ENCODE results near the gene TAPBP.

TAPBP gene

DNA sequence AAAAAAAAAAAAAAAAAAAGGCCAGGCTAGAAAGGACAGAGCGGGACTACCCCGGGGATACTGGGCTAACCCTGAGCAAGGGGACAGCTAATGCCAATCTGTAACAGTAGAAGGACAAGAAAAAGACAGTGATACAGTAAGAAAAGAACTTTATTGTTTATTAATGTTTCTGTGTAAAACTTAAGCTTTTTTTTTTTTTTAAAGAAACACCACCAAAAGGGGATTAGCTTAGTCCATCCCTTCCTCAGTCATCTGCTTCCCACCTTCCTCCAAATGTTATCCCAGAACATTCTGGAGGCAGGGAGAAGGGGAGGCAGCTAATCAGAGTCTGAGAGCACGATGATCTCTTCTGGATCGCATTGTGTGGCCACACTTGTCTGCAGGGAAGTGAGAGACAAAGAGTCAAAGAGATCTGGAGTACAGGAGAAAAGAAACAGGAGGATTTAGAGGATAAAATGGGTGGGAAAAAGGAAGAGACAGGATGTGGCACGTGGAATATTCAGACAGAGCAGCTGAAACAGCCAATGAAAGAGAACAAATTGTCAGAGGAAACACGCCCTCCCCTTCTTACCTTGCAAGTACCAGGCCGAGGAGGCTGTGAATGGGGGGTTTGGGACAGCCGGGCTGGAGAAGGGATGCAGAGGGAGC lies 4.7 kb upstream of the TAPBP start:
- no peak for DNase-seq

DNA sequence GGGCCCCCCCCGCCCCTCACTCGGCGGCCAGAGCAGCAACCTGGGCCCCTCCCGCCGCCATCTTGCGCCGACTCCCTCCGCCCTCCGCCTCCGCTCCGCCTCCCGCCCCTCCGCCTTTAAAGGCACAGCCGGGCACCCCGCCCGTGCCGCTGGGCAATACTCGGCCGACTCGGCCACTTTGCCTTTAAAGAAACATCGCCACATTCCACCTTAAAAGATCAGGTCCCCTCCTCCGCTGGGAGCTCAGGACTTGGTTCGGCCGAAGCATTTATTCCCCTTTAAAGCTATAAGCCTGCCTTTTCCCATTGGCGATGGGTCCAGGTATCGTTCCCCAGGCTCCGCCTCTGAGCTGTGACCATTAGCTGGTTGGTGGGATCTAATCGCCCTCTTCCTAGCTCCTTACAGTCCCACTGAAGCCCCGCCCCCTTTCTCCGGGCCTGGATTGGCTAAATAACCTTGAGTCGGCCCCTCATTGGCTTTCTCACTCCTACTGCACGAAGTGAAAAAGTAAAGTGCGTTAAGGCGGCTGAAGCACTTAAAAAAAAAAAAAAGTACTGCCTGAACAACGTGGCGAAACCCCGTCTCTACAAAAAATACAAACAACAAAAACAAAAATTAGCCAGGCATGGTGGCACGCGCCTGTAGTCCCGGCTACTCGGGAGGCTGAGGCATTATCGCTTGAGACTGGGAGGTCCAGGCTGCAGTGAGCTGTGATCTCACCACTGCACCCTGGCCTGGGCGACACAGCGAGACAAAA lies 4.0 kb upstream of the TAPBP start, which contains the start of gene ZBTB22:
Gene ZBTB22 (minus strand): TSS at position 76 of the 757 bp plus-strand sequence. CDS start 828 bp downstream, outside the sequence.
- DNase-seq = peak; percentile 95

DNA sequence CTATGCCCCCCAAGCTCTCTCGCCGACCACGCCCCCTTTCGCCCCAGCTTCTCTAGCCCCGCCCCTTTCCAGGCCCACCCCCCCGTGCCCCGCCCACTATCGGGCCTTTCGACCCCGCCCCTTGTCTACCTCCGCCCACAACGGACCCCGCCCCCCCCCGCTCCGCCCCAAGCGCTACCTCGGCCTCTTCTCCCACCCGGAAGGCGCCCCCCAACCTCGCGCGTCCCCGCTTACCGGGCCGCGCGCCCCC lies 3.5 kb upstream of the TAPBP start:
- DNase-seq = no peak

DNA sequence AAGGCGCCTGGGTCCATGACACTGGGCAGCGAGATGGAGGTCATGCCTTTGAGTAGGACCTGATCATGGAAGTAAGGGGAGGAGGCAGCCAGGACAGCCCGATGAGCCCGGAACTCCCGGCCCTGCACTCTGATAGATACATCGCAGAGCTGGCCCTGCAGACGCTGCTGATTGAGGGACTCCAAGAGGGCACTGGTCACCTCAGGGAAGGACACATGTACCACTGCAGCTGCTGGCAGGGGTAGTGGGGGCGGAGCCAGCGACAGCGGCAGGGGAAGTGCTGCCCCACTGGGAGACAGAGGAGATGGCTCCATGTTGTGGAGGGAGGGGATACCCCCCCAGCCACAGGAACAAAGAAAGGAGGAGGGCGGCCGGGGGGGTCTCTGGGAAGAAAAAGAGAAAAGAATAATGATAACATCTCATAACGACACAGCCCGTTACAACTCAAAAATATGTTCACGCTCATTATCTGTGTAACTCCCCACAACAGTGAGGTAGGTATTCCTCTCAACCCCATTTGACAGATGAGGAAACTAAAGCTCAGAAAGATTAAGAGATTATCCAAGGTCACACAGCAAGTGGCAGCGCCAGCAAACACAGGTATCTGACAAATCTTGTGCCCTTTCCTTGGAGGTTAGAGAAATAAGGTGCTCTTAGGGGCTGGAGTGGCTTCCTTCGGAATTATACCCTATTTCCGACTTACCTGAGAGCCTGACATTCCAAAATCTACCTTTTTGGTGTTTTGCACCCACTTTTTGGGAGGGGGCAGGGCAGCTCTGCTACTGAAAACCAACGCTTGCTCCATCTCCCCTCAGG lies 2.9 kb upstream of the TAPBP start:
- peak; percentile 31 for DNase-seq

DNA sequence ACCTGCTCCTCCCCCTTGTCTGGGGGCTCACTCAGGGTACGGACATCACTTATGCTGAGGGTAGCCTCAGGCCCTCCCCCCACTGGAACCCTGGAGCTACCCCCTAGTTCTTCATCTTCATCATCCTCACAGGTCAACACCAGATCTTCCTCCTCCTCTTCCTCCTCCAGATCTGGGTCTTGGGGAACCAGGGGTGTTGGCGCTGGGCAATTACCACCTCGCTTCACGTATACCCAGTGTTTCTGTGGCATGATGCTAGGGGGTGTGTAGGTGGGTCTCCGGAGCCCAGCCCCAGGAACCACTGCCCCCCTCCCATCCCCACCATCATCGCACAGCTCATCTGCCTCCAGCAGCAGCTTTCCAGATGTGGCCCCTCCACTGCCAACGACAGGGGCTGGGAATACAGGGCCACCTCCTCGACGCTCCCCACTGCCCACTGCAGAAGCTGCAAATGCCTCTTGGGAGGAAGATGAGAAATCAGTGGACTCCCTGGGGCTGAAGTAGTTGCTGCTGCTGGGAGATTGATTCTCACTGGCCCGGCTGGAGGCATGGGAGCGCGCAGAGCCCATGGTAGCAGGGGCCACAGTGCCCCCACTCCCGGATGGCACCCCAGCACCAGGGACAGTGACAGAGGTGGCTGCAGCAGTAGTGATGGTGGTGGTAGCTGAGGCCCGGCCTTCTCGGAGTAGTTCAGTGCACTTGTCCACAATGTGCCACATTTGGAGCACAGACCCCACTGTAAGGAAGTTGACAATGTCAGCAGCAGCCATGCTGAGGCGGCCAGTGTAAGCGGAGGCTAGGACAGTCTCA lies 2.1 kb upstream of the TAPBP start:
- no peak for DNase-seq

DNA sequence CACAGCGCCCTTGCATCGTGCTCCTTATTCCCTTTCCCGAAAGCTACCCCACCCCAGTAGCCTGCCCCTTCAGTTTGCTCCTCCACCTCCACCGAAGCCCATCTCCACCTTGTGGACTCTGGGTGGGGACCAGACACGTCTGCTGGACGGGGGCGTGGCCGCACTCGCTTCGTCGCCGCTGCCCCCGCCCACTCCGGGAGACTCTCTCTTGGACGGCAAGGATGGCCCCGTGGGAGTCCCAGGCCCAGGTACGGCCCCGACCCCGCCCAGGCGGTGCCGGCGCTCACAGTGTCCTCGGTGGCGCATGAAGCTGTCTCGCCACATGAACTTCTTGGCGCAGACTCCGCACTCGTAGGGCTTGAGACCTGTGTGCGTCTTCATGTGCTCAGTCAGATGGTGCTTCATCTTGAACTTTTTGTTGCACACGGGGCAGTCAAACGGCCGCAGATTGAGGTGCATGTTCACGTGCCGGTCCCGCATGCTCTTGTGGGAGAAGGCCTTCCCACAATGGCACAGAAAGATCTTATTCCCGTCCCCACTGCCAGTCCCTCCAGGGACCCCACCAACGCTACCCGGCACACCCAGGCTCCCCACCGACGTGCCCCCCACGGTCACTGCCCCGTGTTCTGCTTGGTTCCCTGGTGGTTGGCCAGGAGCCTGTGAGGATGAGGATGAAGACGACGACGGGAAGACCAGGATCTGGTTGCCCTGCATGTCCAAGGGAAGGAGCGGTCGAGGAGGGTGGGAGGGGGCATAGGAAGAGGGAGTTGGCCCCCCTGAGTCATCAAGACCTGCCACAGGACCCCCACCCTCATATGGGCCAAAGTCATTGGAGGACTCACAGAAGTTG lies 1.3 kb upstream of the TAPBP start:
- peak; percentile 37 for DNase-seq

DNA sequence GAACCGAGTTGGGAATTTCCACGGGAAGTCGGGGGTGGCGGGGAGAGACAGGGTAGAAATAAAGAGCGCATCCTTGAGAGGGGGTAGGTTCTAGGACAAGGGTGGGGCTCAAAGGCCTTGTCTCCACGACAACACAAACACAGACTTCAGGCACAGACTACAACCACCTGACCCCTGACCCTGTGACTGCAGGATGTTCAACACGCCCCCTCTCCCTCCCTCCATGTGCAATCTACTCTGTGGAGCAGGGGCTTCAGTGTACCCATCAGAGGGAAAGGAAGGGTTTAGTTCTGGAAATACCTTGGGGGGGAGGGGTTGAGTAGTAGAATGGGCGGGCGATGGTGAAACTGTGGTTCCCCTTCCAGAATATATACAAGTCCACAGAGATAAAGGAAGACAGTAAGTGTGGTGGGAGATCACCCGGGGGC lies 651 bp upstream of the TAPBP start:
- peak; percentile 68 for DNase-seq

DNA sequence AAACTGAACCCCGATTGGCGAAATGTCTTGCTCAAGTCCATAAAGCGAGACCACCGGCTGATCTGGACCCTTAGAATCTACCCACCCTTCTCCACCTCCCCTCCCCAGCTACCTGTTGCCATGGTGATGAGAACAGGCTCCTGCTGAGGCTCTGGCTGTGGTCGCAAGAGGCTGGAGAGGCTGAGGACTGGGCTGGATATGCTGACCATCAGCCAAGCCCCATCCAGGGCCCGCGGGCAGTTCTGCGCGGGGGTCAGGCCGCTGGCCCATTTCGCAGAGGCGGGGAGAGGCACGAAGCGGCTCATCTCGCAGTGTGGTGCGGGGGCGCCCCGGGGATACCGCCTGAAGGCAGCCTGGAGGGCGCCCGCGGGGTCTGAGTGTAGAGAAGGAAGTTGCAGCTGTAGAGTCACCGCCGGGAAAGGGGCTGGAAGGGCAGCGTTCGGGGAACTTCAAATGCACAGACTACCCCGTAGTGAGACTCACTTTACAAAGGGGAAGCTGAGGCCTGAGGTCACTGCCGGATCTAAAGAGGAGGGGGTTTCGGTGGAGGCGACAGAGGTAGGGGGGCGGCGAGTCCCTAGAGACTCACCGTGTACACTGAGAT lies 671 bp downstream of the TAPBP start:
- DNase-seq = peak; percentile 57

DNA sequence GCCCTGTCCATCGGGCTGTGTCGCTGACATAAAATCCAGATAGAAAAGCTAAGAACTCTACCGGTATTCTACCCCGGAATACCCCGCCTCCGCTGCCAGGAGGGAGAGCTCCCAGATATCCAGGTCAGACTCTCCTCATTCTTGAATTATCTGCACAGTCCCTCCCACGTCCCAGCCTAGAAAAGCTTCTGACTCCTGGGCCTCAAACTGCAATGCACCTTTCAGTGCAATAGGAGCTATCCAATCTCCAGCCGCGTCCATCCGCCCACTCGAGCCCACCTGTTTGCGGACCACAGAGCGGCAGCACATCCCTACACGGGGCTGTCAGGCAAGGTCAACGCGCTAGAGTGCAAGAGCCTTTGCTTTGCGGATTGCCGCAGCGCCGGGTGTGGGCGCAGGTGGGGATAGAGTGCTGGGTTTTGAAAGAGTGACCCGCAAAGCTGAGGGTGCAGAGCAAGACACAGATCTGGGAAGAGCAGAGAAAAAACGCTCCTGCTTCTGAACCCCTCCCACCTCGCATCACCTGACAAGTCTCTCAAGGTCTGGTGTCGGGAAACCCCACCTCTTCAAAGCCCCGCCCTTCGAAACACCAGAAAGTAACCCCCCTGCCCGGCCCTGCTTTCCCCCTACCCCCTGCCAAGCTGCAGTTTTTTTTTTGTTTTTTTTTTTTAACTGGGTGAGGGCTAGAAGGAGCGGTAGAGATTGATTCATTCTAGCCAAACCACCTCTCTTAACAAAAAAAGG lies 1.3 kb downstream of the TAPBP start:
- DNase-seq = peak; percentile 78

DNA sequence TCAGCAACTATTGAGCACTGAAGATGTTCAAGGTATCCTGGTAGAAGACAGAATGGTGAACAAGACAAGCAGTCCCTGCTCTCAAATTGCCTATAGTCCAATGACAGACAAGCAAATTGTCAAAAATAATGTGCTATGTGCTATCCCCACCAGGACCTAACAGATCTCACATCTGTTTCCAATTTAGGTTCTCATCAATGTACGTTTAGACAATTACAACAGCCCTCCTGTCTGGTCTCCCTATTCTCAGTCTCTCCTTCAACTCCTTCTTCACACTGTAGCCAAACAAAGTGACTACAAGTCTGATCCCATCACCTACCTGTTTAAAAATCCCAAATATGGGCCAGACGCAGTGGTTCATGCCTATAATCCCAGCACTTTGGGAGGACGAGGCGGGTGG lies 7.5 kb downstream of the TAPBP start:
- no peak for DNase-seq

DNA sequence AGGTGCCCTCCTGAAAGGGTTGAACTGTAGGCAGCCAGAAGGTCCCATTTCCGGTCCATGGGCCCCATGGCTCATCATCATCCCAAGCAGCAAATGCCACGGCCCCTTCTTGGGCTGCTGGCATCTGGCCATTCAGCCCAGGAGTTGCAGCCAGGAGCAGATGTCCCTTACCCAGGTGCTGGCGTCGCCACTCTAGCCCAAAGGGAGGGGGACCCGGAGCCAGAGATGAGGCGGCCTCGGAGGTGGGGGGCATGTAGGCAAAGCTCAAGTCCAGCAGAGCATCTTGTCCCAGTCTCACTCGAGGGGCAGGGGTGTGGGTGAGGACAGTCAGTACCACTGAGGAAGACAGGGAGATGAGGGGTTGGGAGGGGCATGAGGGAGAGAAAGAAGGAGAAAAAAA lies 8.8 kb downstream of the TAPBP start:
- DNase-seq = no peak

DNA sequence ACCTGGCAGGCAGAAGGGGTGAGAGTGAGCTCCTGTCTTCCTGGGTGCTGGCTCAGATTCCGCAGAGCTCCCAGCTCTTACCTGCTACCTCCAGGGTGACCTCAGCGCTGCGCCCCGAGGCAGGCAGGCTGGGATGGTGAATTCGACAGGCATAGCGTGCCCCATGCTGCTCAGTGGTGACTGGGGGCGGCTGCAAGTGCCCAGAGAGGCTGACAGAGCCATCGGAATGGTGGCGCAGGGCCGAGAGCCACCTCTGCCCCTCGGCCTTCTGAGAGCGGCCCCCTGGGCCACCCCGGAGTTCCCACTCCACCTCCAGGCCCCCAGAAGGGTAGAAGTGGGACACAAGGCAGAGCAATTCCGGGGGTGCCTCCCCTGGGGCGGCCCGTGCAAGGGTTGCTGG lies 9.7 kb downstream of the TAPBP start:
- DNase-seq = no peak

DNA sequence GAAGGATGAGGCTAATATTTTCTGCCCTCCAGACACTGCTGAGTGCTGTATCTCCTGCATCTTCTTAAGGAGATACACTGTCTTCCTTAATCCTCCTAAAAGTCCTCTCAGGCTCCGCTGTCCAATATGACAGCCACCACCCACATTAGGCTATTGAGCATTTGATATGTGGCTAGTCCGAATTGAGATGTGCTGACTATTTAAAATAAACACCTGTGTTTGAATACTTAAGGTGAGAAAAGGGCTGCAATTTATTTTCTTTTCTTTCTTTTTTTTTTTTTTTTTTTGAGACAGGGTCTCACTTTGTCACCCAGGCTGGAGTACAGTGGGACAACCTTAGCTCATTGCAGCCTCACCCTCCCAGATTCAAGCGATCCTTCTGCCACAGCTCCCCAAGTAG lies 12.0 kb downstream of the TAPBP start:
- DNase-seq = no peak

DNA sequence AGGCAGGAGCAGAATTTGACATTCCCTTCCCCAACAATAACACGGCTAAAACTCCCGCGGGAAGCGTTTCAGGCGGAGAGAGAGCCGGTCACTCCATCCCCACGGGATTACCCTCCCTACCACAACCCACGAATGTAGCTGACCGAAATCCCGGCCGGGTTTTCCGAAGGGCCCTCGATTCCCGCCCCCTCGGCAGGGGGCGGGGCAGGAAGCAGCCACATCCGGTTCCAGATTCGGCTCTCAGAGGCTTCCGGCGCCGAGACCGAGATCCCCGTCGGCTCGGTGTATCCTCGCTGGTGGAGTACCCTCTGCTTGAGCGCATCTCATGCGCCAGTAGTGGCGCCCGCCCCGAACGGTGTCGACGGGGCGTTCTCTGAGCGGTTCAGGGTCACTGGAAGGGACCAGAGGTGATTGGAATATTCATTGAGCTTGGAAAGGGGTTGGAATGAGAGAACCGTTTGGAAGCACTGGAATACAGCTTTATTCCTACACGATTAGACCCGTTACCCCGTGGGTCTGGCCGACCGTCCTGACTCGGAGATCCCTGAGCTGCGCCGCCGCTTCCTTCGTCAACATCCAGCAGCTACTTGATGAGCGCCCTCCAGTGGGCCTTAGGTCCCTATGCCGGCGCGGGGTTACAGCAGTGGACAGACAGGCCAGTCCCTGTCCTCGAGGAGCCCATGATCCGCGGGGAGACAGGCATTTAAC lies 14.5 kb downstream of the TAPBP start:
- DNase-seq = peak; percentile 94

DNA sequence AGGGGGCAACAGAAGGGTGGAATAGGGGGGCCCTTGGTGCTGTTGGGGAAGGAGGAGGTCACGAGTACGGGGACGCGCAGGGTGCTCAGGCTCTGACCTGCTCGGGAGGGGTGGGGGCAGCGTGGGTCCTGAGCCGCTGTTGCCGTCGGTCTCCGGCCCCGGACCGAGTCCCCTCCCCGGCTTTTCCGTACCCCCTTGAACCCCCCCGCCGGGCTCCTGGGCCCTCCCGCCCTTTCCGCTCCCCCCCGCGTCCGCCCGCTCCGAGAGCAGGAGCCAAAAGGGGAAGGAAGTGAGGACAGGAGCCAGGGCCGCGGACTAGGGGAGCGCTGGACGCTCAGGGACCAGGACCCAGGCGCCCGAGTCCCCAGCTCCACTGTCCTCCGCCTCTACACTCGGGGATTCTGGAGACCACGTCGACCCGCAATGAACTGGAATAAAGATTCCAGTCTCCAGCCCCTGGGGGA lies 15.1 kb downstream of the TAPBP start, which contains the start of gene RGL2:
Gene RGL2 (minus strand): TSS at position 170 of the 464 bp plus-strand sequence. CDS start 332 bp downstream, outside the sequence.
- no peak for DNase-seq

DNA sequence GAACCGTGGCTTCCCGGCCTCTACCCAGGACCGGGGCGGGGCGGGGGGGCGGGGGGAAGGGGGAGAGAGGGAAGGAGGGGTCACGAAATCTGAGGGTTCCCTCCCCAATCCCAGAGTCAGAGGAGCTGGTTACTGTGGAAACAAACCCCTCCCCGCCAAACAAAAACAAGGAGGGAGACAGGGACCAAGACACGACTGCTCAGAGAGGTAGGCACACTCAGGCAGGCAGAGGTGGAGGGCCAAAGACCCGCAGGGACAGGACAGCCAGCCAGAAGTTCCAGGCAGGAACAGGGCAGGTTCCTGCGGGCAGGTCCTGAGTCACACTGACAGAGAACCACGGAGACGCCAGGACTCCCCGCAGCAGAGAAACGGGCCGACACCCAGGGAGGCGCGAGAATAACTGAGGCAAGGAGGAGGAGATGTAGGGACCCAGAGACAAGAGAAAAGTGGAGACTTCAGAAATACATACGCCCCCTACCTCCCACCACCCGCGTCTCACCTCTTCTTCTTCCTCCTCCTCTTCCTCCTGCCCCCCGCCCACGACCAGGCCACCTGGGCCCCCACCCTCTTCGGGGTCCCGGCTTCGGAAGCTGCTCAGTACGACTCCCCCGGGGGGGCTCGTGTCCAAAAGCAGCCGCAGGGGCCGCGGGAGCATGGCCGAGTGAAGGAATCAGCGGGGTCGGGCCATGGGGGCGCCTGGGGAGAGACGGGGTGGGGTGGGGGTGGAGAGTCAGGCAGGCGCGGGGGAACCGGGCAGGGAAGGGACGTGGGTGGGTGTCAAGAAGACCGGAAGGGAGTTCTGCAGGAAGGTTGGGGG lies 15.7 kb downstream of the TAPBP start:
- DNase-seq = peak; percentile 69

DNA sequence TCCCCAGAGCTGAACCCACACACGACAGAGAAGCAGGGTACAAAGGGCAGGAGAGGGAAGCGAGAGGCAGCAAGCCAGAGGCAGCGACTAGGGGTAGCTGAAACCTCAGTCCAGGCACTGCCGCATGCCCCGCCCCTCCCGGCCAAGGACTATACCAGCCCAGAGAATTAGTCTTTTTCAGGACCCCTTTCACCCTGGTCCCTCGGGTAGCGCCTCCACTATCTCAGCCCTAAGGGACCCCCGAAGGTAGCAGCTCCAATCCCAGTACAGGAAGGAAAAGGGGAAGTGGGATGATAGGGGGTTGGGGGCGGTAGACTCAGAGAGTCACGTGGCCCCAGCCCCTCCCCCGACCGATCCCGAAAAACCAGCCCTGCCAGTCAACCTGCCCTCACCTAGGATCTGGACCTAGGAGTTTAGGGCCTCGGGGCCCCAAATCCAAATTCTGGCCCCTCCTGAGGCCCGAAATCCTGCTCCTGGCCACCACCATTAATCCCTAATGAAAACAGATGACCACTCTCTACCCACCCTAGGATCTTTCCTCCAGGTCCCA lies 16.4 kb downstream of the TAPBP start:
- DNase-seq = no peak

DNA sequence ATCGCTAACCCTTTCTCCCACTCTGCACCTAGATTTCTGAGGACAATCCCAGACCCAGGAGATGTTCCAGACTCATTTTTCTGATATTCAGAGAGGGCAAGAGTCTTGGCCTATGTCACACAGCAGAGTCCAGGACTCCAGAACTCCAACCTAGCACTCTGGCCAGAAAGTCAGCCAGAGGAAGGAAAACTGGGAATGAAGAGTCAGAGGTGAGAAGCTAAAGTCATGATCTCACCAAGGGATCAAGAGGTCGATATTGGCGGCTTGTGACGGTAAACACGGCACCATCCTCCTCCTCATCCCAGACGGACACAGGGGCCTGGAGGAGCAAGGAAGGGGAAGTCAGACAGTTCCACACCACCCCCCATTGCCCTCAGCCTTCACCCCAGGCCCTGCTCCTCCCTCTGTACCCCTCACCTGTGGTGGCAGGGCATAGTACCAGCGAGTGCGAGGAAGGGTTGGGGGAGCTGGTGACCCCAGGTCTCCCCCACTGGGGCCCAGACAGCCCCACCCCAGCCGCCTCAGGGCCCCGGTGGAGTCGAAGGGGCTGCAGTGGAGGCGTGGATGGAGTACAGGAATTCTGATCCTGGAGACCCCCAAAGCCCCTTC lies 17.0 kb downstream of the TAPBP start:
- DNase-seq = no peak

Data from activated T-cell treated with anti-CD3 and anti-CD28 coated beads, Interleukin-2, amount 50 U/mL, for 1 hour (primary cell).